MM.1S (cell line): ENCODE measurements around the gene SCAF11.

Experiments
- DNase-seq: peaks from one replicate; pipeline ENCODE4 v3.0.0-alpha.2; 2015
- H2AFZ ChIP-seq: fragments of 300-600 bp; sonication (generic); 2 replicates; pipeline ENCODE4 v1.6.0; 2016; ENCODE audit warnings: antibody characterized with exemption, low read length
- H3F3A ChIP-seq: fragments of 300-600 bp; sonication (generic); 2 replicates; pipeline ENCODE4 v1.6.1; 2016; ENCODE audit warnings: mild to moderate bottlenecking, antibody characterized with exemption, low read length, moderate library complexity, mixed read lengths; ENCODE audit not compliant: insufficient read depth
- H3K27ac ChIP-seq: fragments of 300-600 bp; sonication (generic); 2 replicates; pipeline ENCODE4 v1.5.1; 2016; ENCODE audit warnings: mild to moderate bottlenecking, low read length
- H3K27me3 ChIP-seq: fragments of 300-600 bp; sonication (generic); replicated peaks from 2 replicates; pipeline ENCODE4 v1.6.0; 2016; ENCODE audit warnings: low read length; ENCODE audit not compliant: insufficient read depth
- H3K36me3 ChIP-seq: fragments of 300-600 bp; sonication (generic); replicated peaks from 2 replicates; pipeline ENCODE4 v1.6.1; 2016; ENCODE audit warnings: mild to moderate bottlenecking, low read length, mixed read lengths; ENCODE audit not compliant: insufficient read depth
- H3K4me1 ChIP-seq: fragments of 300-600 bp; sonication (generic); 2 replicates; pipeline ENCODE4 v1.6.1; 2016; ENCODE audit warnings: low read length, mixed read lengths
- H3K4me2 ChIP-seq: fragments of 300-600 bp; sonication (generic); 2 replicates; pipeline ENCODE4 v1.6.0; 2016; ENCODE audit warnings: low read depth, low read length
- H3K4me3 ChIP-seq: fragments of 300-600 bp; sonication (generic); 2 replicates; pipeline ENCODE4 v1.5.1; 2016; ENCODE audit warnings: low read length, mixed read lengths
- H3K79me2 ChIP-seq: fragments of 300-600 bp; sonication (generic); 2 replicates; pipeline ENCODE4 v1.6.1; 2016; ENCODE audit warnings: mixed run types, low read length, mixed read lengths
- H3K9ac ChIP-seq: fragments of 300-600 bp; sonication (generic); 2 replicates; pipeline ENCODE4 v1.6.1; 2016; ENCODE audit warnings: low read length, mixed read lengths
- H3K9me2 ChIP-seq: fragments of 300-600 bp; sonication (generic); replicated peaks from 2 replicates; pipeline ENCODE4 v1.6.1; 2016; ENCODE audit warnings: mild to moderate bottlenecking, low read length, mixed read lengths; ENCODE audit not compliant: insufficient read depth
- H3K9me3 ChIP-seq: fragments of 300-600 bp; sonication (generic); replicated peaks from 2 replicates; pipeline ENCODE4 v1.6.1; 2016; ENCODE audit warnings: mild to moderate bottlenecking, low read length, mixed read lengths; ENCODE audit not compliant: insufficient read depth
- H4K20me1 ChIP-seq: fragments of 300-600 bp; sonication (generic); 2 replicates; pipeline ENCODE4 v1.6.1; 2016; ENCODE audit warnings: mild to moderate bottlenecking, low read length, moderate library complexity, mixed read lengths; ENCODE audit not compliant: insufficient read depth
- CTCF ChIP-seq: fragments of 300-600 bp; sonication (generic); IDR thresholded peaks from 2 replicates; pipeline ENCODE4 v1.5.1; 2016; ENCODE audit warnings: antibody characterized with exemption, low read length, mixed read lengths
- EZH2 ChIP-seq: fragments of 300-600 bp; sonication (generic); optimal IDR thresholded peaks from 2 replicates; pipeline ENCODE3; 2017; ENCODE audit warnings: low read depth, mild to moderate bottlenecking, antibody characterized with exemption, low read length, mixed read lengths
- EZH2phosphoT487 ChIP-seq: fragments of 300-600 bp; sonication (generic); IDR thresholded peaks from 2 replicates; pipeline ENCODE4 v1.6.1; 2018; ENCODE audit warnings: antibody characterized with exemption, low read length

The SCAF11 gene

GRCh38 chr12:45970391-45970790, 20.0 kb downstream of the SCAF11 start:
- Histone ChIP-seq H3K4me1 (no peaks in the 10 kb centered on the region), H3K9me3 (no peaks in the 10 kb centered on the region), H3K9me2 (no peaks in the 10 kb centered on the region), H3K4me2 (no peak overlapping the region), H3K4me3 (no peak overlapping the region), H4K20me1 (peaks cover 37% of the 10 kb centered on the region), H3K9ac (no peak overlapping the region), H3K27me3 (no peaks in the 10 kb centered on the region), H3F3A (0 out of 2 replicates have a peak, but pooled peaks cover 3% of the 10 kb centered on the region), H3K79me2 (peaks cover 97% of the 10 kb centered on the region), H3K36me3 (no peaks in the 10 kb centered on the region; the same call in 1 of the 2 replicates), H2AFZ (no peak overlapping the region), H3K27ac (no peak overlapping the region)
- DNase-seq = no peak
- TF ChIP-seq CTCF (no peak), EZH2phosphoT487 (no peak), EZH2 (no peak)

- Histone ChIP-seq H4K20me1 (peaks cover 25% of the 10 kb centered on the region; the same call in 1 of the 2 replicates), H3K36me3 (no peaks in the 10 kb centered on the region; the same call in 1 of the 2 replicates)
- no peak for TF ChIP-seq EZH2phosphoT487
- TF ChIP-seq CTCF = no peak
- no peak for TF ChIP-seq EZH2
These were observed 21.3 kb downstream of the SCAF11 start for GRCh38 chr12:45969084-45969483.

GRCh38 chr12:45966486-45966885, 23.9 kb downstream of the SCAF11 start:
- no peak overlapping the region for H3K4me3 ChIP-seq
- no peaks in the 10 kb centered on the region for H3K4me1 ChIP-seq
- H3K79me2 ChIP-seq = peaks cover 99% of the 10 kb centered on the region
- no peaks in the 10 kb centered on the region for H3K27me3 ChIP-seq
- TF ChIP-seq CTCF = no peak
- no peak for TF ChIP-seq EZH2
- TF ChIP-seq EZH2phosphoT487 = no peak
- H3K9me2 ChIP-seq = no peaks in the 10 kb centered on the region
- no peak for DNase-seq
- no peaks in the 10 kb centered on the region for H3K9me3 ChIP-seq
- no peak overlapping the region for H3K27ac ChIP-seq
- H3K4me2 ChIP-seq = no peak overlapping the region
- no peaks in the 10 kb centered on the region; the same call in 1 of the 2 replicates for H3K36me3 ChIP-seq
- H3K9ac ChIP-seq = no peak overlapping the region
- peaks cover 23% of the 10 kb centered on the region; the same call in 1 of the 2 replicates for H4K20me1 ChIP-seq
- no peaks in the 10 kb centered on the region for H3F3A ChIP-seq
- H2AFZ ChIP-seq = no peak overlapping the region

More at GRCh38 chr12:45969084-45969483, 21.3 kb downstream of the SCAF11 start:
- H3K9ac ChIP-seq = no peak overlapping the region
- peaks cover 96% of the 10 kb centered on the region for H3K79me2 ChIP-seq
- H2AFZ ChIP-seq = no peak overlapping the region
- H3K4me2 ChIP-seq = no peak overlapping the region
- H3F3A ChIP-seq = no peaks in the 10 kb centered on the region
- H3K27me3 ChIP-seq = no peaks in the 10 kb centered on the region
- DNase-seq = no peak
- no peaks in the 10 kb centered on the region for H3K4me1 ChIP-seq
- no peaks in the 10 kb centered on the region for H3K9me3 ChIP-seq
- no peaks in the 10 kb centered on the region for H3K9me2 ChIP-seq
- no peak overlapping the region for H3K27ac ChIP-seq
- no peak overlapping the region for H3K4me3 ChIP-seq
